Skeletal muscle satellite cell (primary cell): ENCODE data around the gene SPATA18.
A peak's percentile ranks its signal among the peaks of the same experiment; 100 is the strongest.
"Not testable (repeated sequence)": the region's sequence is repeated elsewhere in the genome, so short reads cannot be mapped to it uniquely, and the experiment has no call there.

ENCODE experiments used
- H3K27me3 ChIP-seq: 2 replicates; pipeline ENCODE4 v1.7.0; 2013; ENCODE audit warnings: low read length; ENCODE audit not compliant: control insufficient read depth, insufficient read depth
- H3K36me3 ChIP-seq: 2 replicates; pipeline ENCODE4 v1.7.0; 2013; ENCODE audit warnings: mild to moderate bottlenecking, control low read depth, low read length; ENCODE audit not compliant: insufficient read depth
- H3K4me1 ChIP-seq: 2 replicates; pipeline ENCODE4 v1.7.0; 2013; ENCODE audit warnings: low read length; ENCODE audit not compliant: control insufficient read depth, insufficient read depth
- H3K4me2 ChIP-seq: 2 replicates; pipeline ENCODE4 v1.7.0; 2013; ENCODE audit warnings: mild to moderate bottlenecking, low read length
- H3K4me3 ChIP-seq: 2 replicates; pipeline ENCODE4 v1.7.0; 2013; ENCODE audit warnings: low read length
- H3K9ac ChIP-seq: 2 replicates; pipeline ENCODE4 v1.7.0; 2013; ENCODE audit warnings: mild to moderate bottlenecking, low read depth, low read length, moderate library complexity
- H3K9me3 ChIP-seq: replicated peaks from 2 replicates; pipeline ENCODE4 v1.7.0; 2013; ENCODE audit warnings: mild to moderate bottlenecking, control low read depth, low read length

The SPATA18 gene

DNA sequence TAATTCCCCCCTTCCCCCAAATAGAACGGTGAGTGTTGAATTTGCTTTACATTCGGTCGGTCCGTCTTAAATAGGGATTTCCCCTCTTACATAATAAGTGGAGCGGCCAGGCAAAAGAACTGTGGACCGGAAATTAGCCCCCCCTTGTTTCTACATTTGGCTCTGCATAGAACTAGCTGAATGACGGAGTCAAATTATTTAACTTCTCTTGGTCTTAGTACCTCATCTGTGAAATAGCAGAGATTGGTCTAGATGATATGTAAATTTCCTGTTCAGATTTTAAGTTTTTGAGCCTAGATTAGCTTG lies 1.3 kb downstream of the SPATA18 start:
- Histone ChIP-seq H3K27me3 (peaks cover 3% of the 10 kb centered on the region), H3K9ac (no peak overlapping the region), H3K4me3 (peak overlapping the region; percentile 79)

DNA sequence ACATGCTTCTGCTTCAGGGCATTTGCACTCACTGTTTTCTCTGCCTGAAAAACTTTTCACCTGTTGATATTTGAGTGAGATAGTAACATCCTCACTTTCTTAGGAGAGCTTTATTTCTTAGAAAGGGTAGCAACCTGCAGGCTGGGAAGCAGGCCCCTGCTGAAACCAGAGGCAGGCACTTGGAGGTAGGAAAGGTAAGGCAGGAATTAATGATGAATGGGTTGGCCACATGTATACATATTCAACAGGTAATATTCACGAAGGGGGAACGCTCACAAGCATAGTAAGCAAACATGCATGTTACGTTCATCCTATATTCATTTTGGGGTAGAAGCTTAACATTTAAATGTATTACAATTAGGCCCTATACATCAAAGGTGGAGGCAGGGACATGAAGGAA lies 3.1 kb downstream of the SPATA18 start:
- Histone ChIP-seq H3K4me3 (no peak overlapping the region), H3K4me2 (no peak overlapping the region), H3K4me1 (no peaks in the 10 kb centered on the region), H3K9ac (no peak overlapping the region), H3K27me3 (peaks cover 3% of the 10 kb centered on the region), H3K9me3 (no peaks in the 10 kb centered on the region), H3K36me3 (no peaks in the 10 kb centered on the region)

More for the DNA sequence above, 1.3 kb downstream of the SPATA18 start:
- Histone ChIP-seq H3K36me3 (no peaks in the 10 kb centered on the region), H3K9me3 (no peaks in the 10 kb centered on the region), H3K4me1 (no peaks in the 10 kb centered on the region), H3K4me2 (peak overlapping the region; percentile 98)

- Histone ChIP-seq H3K27me3 (no peaks in the 10 kb centered on the region), H3K4me2 (no peak overlapping the region), H3K36me3 (no peaks in the 10 kb centered on the region), H3K4me1 (no peaks in the 10 kb centered on the region), H3K9me3 (no peaks in the 10 kb centered on the region), H3K4me3 (no peak overlapping the region), H3K9ac (no peak overlapping the region)
These were observed 6.1 kb downstream of the SPATA18 start for GRCh38 chr4:52057196-52057595.

DNA sequence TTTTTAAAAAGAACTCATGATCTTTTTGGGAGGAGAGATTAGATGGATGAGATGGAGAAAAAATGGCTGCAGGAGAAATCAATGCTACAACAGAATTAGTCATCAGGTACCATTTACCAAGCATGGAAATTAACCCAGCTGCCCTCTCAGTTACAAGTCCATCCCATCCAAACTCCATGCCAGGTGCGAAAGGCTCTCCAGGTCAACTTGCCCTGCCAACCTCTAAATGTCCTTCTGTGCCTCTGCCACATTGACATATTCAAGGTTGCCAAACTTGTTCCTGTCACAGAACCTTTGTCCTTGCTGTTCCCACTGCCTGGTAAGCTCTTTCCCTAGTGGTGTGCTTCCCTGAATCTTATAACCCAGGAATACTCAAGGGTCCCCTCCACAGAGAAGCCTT lies 7.2 kb downstream of the SPATA18 start:
- H3K9ac ChIP-seq, result no peak overlapping the region
- no peaks in the 10 kb centered on the region for H3K27me3 ChIP-seq
- no peaks in the 10 kb centered on the region for H3K9me3 ChIP-seq
- H3K4me3 ChIP-seq, result no peak overlapping the region
- no peak overlapping the region for H3K4me2 ChIP-seq
- no peaks in the 10 kb centered on the region for H3K4me1 ChIP-seq
- H3K36me3 ChIP-seq, result no peaks in the 10 kb centered on the region

- Histone ChIP-seq H3K4me3 (no peak overlapping the region), H3K27me3 (no peaks in the 10 kb centered on the region), H3K9ac (no peak overlapping the region), H3K4me1 (no peaks in the 10 kb centered on the region), H3K4me2 (no peak overlapping the region), H3K36me3 (no peaks in the 10 kb centered on the region), H3K9me3 (no peaks in the 10 kb centered on the region)
These were observed 8.3 kb downstream of the SPATA18 start for GRCh38 chr4:52059372-52059771.

DNA sequence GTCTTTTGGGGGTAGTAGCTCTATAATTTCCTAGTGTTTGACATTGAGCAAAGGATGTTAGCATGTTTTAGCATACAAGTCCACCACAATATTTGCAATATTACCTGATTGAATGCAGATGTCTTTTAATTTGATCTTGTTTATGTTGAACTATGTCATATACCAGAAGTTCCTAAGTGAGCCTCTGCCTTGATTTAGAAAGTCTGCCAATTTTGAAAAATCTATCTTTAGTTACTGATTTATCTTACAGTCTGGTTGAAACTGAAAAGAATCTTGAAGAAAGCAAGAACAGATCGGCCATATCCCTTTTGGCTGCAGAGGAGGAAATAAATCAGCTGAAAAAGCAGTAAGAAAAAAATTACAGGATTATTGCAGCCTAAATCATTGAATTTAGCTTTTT lies 18.5 kb downstream of the SPATA18 start:
- Histone ChIP-seq H3K27me3 (peaks cover 5% of the 10 kb centered on the region), H3K9me3 (no peaks in the 10 kb centered on the region), H3K4me2 (no peak overlapping the region), H3K4me3 (no peak overlapping the region), H3K4me1 (no peaks in the 10 kb centered on the region), H3K36me3 (no peaks in the 10 kb centered on the region), H3K9ac (no peak overlapping the region)

- Histone ChIP-seq H3K9ac (no peak overlapping the region), H3K4me3 (no peak overlapping the region), H3K4me2 (no peak overlapping the region), H3K36me3 (no peaks in the 10 kb centered on the region), H3K27me3 (peaks cover 15% of the 10 kb centered on the region), H3K9me3 (no peaks in the 10 kb centered on the region), H3K4me1 (no peaks in the 10 kb centered on the region)
These were observed 20.9 kb downstream of the SPATA18 start for GRCh38 chr4:52071791-52072546.

GRCh38 chr4:52076731-52077130 lies 25.6 kb downstream of the SPATA18 start:
- Histone ChIP-seq H3K4me2 (peak overlapping the region; percentile 72), H3K27me3 (peaks cover 15% of the 10 kb centered on the region), H3K4me1 (no peaks in the 10 kb centered on the region), H3K9ac (no peak overlapping the region), H3K4me3 (peak overlapping the region; percentile 49), H3K36me3 (no peaks in the 10 kb centered on the region), H3K9me3 (no peaks in the 10 kb centered on the region)

DNA sequence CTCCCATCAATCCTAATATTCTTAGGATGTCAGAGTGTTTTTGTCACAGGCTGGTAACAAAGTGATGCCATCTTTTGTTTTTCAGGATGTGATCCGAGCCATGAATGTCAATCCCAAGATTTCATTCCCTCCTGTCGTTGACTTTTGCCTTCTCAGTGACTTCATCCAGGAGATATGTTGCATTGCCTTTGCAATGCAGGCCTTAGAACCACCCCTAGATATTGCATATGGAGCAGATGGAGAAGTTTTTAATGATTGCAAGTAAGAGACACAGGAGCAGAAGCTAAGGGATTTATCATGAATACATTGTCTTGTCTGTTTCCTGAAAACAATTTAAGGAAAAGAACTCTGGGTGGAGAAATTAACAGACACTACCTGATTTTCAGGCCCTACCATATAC lies 28.6 kb downstream of the SPATA18 start:
- H3K4me2 ChIP-seq, result no peak overlapping the region
- peaks cover 11% of the 10 kb centered on the region for H3K27me3 ChIP-seq
- no peaks in the 10 kb centered on the region for H3K9me3 ChIP-seq
- H3K9ac ChIP-seq, result no peak overlapping the region
- no peaks in the 10 kb centered on the region for H3K36me3 ChIP-seq
- no peaks in the 10 kb centered on the region for H3K4me1 ChIP-seq
- H3K4me3 ChIP-seq, result no peak overlapping the region

- no peak overlapping the region for H3K4me2 ChIP-seq
- H3K9ac ChIP-seq, result no peak overlapping the region
- no peaks in the 10 kb centered on the region for H3K4me1 ChIP-seq
- peaks cover 7% of the 10 kb centered on the region for H3K27me3 ChIP-seq
- no peaks in the 10 kb centered on the region for H3K9me3 ChIP-seq
- no peak overlapping the region for H3K4me3 ChIP-seq
- H3K36me3 ChIP-seq, result no peaks in the 10 kb centered on the region
These were observed 30.1 kb downstream of the SPATA18 start for GRCh38 chr4:52081216-52081615.

DNA sequence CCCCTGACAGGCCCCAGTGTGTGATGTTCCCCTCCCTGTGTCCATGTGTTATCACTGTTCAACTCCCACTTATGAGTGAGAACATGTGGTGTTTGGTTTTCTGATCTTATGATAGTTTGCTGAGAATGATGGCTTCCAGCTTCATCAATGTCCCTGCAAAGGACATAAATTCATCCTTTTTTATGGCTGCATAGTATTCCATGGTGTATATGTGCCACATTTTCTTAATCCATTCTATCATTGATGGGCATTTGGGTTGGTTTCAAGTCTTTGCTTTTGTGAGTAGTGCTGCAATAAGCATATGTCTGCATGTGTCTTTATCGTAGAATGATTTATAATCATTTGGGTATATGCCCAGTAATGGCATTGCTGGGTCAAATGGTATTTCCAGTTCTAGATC lies 35.3 kb downstream of the SPATA18 start:
- not testable (repeated sequence) for H3K9me3 ChIP-seq, H3K4me1 ChIP-seq

DNA sequence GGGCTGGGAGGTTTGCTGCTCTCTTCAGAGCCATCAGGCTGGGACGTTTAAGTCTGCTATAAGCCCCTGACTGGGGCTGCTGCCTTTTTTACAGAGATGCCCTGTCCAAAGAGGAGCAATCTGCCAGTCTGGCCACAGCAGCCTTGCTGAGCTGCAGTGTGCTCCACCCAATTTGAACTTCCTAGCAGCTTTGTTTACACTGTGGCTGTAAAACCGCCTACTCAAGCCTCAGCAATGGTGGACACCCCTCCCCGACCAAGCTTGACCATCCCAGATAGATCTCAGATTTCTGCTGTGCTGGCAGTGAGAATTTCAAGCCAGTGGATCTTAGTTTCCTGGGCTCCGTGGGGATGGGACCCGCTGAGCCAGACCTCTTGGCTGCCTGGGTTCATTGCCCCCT lies 40.7 kb downstream of the SPATA18 start:
- H3K4me2 ChIP-seq, result peak overlapping the region; percentile 24
- H3K4me1 ChIP-seq, result peaks cover 8% of the 10 kb centered on the region

More for the DNA sequence above, 35.3 kb downstream of the SPATA18 start:
- not testable (repeated sequence) for H3K9ac ChIP-seq, H3K4me3 ChIP-seq, H3K4me2 ChIP-seq, H3K27me3 ChIP-seq, H3K36me3 ChIP-seq

More for the DNA sequence above, 40.7 kb downstream of the SPATA18 start:
- Histone ChIP-seq H3K36me3 (no peaks in the 10 kb centered on the region), H3K9me3 (no peaks in the 10 kb centered on the region), H3K27me3 (no peaks in the 10 kb centered on the region), H3K4me3 (no peak overlapping the region), H3K9ac (no peak overlapping the region)
